Measurements from ENCODE around the gene CCL26.
"Not testable (repeated sequence)": the region's sequence is repeated elsewhere in the genome, so short reads cannot be mapped to it uniquely, and the experiment has no call there.

DNA sequence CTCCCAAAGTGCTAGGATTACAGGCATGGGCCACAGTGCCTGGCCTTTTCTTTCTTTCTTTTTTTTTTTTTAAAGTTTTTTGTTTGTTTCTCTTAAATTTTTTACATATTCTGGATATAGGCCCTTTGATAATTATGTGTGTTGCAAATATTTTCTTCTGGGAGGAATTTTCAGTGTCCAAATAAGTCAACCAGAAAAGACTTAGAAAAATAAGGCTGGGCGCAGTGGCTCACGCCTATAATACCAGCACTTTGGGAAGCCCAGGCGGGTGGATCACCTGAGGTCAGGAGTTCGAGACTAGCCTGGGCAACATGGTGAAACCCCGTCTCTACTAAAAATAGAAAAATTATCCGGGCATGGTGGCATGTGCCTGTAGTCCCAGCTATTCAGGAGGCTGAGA lies 44.7 kb downstream of the CCL26 start:
- not testable (repeated sequence) for TF ChIP-seq ZFP3 (CRISPR knock-in tag; IDR thresholded peaks at IDR 0.05)
- TF ChIP-seq, protein P1, sequence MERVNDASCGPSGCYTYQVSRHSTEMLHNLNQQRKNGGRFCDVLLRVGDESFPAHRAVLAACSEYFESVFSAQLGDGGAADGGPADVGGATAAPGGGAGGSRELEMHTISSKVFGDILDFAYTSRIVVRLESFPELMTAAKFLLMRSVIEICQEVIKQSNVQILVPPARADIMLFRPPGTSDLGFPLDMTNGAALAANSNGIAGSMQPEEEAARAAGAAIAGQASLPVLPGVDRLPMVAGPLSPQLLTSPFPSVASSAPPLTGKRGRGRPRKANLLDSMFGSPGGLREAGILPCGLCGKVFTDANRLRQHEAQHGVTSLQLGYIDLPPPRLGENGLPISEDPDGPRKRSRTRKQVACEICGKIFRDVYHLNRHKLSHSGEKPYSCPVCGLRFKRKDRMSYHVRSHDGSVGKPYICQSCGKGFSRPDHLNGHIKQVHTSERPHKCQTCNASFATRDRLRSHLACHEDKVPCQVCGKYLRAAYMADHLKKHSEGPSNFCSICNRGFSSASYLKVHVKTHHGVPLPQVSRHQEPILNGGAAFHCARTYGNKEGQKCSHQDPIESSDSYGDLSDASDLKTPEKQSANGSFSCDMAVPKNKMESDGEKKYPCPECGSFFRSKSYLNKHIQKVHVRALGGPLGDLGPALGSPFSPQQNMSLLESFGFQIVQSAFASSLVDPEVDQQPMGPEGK (CRISPR knock-in tag; IDR thresholded peaks at IDR 0.05; ENCODE audit: borderline replicate concordance), result not testable (repeated sequence)

All from SK-N-SH treated with all-trans-retinoic acid at 6 μM for 48 hours (cell line).